MM.1S (cell line): ENCODE results near the gene BICC1.

ENCODE experiments used
- EZH2 ChIP-seq: fragments of 300-600 bp; sonication (generic); optimal IDR thresholded peaks from 2 replicates; pipeline ENCODE3; 2017; ENCODE audit warnings: low read depth, mild to moderate bottlenecking, antibody characterized with exemption, low read length, mixed read lengths
- TF ChIP-seq, protein P1 (sequence below): fragments of 300-600 bp; sonication (generic); IDR thresholded peaks from 2 replicates; pipeline ENCODE4 v1.5.1; 2016; ENCODE audit warnings: antibody characterized with exemption, low read length, mixed read lengths

DNA sequence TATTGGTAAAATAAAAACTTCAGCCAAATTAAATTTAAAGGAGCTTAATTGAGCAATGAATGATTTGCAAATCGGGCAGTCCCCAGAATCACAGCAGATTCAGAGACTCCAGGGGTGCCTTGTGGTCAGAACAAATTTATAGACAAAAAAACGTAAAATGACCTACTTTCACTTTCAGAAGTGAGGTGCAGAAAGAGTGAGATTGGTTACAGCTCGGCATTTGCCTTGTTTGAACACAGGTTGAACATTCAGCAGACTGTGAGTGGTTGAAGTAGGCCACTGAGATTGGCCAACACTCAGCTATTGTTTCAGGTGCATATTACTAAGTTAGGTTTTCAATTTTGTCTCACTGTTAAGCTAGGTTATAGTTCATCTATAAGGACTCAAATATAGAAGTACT lies 153.4 kb downstream of the BICC1 start:
- no peak for TF ChIP-seq EZH2
- TF ChIP-seq, protein P1, sequence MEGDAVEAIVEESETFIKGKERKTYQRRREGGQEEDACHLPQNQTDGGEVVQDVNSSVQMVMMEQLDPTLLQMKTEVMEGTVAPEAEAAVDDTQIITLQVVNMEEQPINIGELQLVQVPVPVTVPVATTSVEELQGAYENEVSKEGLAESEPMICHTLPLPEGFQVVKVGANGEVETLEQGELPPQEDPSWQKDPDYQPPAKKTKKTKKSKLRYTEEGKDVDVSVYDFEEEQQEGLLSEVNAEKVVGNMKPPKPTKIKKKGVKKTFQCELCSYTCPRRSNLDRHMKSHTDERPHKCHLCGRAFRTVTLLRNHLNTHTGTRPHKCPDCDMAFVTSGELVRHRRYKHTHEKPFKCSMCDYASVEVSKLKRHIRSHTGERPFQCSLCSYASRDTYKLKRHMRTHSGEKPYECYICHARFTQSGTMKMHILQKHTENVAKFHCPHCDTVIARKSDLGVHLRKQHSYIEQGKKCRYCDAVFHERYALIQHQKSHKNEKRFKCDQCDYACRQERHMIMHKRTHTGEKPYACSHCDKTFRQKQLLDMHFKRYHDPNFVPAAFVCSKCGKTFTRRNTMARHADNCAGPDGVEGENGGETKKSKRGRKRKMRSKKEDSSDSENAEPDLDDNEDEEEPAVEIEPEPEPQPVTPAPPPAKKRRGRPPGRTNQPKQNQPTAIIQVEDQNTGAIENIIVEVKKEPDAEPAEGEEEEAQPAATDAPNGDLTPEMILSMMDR = no peak
